Glomerular endothelial cell (primary cell): ENCODE measurements around the gene THAP4. TPM values are rescaled to one million over a fixed set of nuclear protein-coding genes. Genes with fewer than 3 reads are reported as not detected.

Experiments
- DNase-seq: peaks from one replicate; pipeline ENCODE4 v3.0.0-alpha.2; 2011; ENCODE audit warnings: low read depth, low spot score; ENCODE audit errors: extremely low read depth
- total RNA-seq: library from RNA; depleted of rRNA; stranded (reverse); fragments of >200 nt; gene quantifications from 2 replicates; pipeline ENCODE4 v1.2.3, GENCODE V29; 2015

The THAP4 gene, protein sequence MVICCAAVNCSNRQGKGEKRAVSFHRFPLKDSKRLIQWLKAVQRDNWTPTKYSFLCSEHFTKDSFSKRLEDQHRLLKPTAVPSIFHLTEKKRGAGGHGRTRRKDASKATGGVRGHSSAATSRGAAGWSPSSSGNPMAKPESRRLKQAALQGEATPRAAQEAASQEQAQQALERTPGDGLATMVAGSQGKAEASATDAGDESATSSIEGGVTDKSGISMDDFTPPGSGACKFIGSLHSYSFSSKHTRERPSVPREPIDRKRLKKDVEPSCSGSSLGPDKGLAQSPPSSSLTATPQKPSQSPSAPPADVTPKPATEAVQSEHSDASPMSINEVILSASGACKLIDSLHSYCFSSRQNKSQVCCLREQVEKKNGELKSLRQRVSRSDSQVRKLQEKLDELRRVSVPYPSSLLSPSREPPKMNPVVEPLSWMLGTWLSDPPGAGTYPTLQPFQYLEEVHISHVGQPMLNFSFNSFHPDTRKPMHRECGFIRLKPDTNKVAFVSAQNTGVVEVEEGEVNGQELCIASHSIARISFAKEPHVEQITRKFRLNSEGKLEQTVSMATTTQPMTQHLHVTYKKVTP
- total RNA-seq = 46.7 and 50.9 TPM in 2 replicates

DNA sequence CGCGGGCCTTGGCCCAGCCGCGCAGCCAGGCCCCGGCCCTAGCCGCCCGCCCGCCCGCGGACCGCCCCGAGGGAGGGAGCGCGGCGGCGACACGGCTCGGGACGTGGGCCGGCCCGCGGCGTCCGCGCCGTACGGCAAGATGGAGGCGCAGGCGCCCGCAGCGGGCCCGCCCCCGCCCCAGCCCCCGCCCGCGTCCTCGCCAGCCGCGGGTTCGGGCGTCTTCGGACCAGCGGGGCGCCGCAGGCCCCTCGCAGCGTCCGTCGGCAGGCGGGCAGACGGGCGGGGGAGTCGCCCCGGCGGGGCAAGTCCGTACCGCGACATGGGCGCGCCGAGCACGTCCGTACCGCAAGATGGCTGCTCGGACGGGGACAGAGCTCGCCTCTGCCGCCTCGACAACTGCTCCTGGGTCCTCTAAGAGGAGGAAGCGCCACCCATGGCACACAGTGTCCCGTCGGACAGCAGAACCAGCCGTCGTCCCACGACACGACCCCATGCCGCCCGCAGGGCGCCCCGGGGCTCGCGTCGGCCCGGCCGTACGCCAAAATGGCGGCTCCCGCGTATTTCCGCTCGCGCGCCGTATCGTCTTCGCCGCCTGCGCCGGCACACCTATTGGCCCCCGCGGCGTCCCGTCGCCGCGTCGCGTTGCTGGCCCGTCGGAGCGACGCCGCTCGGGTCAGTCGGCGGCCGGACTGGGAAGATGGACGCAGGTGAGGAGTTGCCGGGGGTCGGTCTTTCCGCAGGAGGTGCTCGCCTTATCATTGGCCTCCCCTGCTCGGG lies at the start of gene THAP4, which contains the start of gene ATG4B:
THAP4 (minus strand) TSS at position 141 of the 777 bp plus-strand sequence. CDS start 141 bp downstream, outside the sequence.
ATG4B (plus strand) TSS at position 676 of the 777 bp plus-strand sequence; CDS start at position 698, 22 bp downstream.
- no peak for DNase-seq

DNA sequence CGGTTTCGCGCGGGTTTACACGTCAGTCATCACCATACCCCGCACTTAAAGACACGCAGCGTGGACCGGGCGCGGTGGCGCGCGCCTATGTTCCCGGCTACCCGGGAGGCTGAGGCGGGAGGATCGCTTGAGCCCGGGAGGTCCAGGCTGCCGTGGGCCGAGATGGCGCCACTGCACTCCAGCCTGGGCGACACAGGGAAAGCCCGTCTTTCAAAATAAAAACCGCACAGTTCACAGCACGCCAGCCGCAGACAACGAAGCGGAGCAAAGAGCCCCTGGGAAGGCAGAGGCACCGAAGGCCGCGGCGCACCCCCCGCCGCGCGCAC lies 49.3 kb upstream of the THAP4 start:
- DNase-seq = no peak

DNA sequence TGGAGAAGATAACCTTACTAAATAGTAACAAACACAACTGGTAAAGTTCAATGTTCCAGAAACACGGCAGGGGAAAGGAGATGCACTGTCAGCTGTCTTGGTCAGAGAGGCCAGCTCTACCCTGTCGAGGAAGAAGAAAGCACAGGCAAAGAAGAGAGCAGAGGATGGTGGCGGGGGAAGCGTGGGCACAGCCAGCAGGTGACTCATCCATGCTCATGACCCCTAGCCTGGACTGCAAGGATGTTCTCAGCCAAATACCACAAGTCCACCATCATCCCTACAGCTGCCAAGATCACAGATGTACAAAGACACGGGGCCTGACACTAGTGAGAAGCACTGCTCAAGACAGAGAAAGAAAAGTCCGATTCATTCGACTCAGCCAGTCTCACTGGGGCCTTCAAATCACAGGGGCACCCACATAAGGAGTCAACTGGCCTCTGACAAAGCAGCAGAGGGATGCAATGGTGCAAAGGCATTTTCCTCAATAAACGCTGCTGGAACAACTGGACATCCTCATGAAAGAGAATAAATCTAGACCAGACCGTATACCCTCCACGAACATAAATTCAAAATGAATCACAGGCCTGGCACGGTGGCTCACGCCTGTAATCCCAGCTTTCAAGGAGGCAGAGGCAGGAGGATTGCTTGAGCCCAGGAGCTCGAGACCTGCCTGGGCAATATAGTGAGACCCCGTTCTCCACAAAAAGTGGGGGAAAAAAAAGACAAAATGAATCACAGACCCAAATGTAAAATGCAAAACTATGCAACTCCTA lies 44.1 kb upstream of the THAP4 start:
- no peak for DNase-seq

DNA sequence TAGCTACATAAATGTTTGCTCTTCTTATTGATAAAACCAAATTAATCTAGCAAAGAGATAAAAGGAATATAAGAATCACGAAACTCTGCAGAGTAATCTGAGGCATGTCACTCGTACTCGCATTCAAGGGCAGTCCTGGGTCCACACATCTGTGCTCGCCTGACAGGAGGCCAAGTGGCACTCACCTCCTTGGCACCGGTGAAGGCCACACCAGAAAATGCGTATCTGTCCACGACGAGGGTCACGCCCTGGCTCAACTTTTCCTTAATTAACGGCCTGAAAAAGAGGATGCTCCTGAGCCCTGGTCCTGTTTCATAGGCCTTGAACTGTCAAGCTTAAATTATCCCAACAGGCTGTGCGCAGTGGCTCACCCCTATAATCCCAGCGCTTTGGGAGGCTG lies 43.1 kb upstream of the THAP4 start:
- no peak for DNase-seq

DNA sequence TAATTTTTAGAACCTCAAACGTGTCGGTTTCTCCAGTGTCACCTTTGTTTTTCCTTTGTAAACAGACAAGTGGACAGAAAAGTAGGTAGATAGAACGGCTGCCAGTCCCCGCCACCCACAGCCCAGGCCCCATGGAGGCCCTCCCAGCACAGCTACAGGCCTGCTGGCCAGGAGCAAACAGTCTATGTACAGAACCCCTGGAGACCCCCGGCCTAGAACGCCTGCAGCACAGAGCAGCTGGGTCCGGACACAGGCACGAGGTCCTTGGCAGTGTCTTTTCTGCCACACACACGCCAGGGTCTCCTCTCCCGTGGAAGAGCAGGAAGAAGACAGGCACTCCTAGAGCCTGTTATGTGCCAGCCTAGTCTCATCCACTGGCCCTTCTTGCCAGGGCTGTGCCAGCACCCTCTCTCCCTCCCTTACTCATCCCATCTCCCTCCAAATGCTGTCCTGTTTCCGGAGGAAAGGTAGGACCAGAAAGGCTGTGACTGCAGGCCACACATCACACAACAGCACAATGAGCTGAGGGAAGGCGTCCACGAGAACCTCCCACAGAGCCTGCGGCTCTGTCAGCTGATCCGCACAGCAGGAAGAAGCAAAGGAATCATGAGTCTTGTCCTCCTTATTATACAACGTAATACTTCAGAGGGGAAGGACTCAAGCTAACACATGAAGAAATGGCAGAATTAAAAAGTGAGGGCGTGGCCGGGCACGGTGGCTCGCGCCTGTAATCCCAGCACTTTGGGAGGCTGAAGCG lies 42.0 kb upstream of the THAP4 start:
- no peak for DNase-seq

DNA sequence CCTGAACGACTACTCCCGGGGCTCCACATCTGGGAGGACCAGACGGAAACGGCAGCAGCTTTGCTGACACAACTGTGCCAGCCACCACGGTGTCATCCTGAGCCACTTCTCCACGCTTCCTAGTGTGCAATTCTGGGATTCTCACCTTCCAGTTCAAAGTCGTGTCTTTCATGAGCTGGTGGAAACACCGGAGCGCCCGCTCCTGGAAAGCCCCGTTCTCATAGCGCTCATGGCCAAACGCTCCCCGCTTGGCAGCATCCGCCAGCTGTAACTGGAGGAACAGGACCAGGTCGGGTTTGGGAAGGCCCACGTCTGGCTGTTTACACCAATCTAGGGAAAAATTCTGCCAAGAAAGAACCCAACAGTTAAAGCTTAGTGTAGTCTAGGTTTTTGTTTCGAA lies 41.3 kb upstream of the THAP4 start:
- no peak for DNase-seq

DNA sequence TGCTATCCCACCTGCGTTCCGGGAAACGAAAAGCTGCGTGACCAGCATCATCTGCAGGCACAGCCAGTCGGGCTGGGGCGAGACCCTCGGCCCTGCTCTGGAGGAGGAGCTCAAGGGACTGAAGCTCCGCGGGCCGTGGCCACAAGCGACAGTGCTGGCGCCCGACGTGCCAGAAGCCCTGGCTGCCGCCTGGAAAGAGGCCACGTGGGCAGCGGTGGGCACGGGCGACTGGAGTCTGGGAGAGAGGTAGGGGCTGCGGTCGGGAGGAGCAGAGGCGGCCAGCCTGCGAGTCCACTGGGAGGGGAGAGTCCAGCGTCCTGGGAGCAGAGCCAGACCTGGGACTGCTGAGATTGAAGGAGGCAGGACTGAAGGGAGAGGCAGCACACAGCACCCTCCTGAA lies 40.4 kb upstream of the THAP4 start:
- DNase-seq = no peak

DNA sequence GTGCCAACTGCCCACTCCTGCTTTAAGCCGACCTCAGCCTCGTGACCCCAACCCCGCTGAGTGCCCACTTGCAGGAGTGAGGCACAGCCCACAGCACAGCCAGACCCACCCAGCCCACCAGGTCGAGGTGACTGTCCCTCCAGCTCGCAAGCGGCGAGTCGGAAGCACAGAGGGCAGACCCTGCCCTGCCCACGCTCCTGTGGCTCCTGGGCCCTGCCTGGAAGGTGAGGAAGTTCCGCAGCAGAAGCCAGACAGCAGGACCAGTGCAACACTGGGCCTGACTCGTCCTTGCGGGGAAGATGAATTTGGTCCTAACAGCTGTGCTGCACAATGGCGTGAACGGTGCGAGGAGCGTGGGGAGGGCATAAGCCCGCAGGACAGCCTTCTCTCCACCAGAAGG lies 39.7 kb upstream of the THAP4 start:
- DNase-seq = no peak

DNA sequence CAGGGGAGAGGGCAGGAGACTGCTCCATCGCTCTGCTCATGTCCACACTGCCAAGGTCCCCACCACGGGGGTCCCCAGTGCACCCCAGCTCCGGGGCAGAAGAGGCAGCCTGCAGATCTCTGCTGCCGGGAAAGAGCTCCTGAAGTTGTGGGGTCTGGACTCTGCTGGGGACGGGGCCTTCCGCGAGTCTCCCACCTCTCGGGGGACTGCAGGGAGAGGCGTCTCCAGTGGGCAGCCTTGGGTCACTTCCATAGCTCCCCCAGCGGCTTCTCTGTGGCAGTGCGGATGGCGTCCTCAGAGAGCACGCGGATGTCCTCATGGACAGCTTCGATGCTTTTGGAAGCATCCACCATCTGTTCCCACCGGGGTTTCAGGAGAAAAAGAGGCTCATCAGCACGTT lies 38.9 kb upstream of the THAP4 start:
- no peak for DNase-seq

DNA sequence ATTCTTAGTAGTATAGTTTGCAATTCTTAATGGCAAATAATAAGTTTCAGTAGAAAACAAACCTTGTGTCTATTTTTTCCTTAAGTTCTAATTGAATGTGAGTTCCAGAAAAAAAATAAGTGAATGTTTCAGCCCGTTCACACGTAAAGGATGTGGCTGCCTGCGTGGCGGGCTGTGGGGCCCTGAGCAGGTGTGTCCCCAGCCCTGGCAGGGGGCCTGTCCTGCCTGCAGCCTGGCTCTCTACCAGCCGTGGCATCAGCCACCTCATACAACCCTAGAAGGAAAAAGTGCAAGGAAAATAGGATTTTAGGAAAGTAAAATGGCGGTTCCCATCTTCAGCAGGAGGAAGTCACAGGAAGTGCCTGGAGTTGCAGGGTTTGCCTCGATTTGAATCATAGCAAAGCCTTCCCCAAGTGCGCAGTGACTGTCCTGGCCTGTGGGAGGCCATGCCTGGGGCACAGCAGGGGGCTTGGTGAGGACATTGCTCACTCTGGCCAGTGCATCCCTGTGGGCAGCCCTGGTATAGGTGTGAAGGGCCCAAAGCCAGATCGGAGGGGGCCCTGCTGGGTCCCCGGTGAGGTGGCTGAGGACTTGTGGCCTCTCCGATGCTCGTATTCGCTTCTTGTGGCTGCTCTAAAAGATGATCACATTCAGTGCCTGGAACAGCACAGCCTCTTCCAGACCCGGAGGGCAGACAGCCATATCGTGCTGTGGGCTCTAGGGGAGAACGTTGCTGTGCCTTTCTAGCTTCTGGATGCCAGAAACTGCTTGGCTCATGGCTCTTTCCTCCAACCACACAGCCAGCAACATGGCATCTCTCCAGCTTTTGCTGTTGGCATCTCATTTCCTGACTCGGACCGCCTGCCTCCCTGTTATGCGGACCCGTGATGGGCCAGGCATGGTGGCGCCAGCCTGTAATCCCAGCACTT lies 37.1 kb upstream of the THAP4 start:
- no peak for DNase-seq

DNA sequence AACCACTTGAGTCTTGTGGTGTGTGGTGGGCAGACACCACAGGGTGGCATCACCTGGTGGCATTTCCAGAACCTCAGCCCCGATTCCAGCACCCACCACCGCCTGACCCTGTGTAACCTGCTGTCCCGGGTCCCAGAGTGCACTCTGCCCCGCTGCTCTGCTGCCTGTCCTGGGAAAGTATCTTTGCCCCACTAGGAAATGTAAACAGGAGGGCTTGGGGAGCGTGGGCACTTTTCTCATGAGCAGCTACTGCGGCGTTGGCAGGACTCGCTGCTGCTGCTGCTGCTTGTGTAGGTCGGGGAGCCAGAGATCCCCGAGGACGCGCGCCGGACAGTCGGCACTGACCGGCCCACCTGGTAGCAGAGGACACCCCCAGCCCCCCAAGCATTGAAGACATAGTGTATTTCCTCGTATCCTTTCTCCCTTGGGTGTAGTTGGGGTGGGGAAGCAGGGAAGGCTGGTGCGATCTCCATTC lies 36.3 kb upstream of the THAP4 start:
- DNase-seq = no peak

DNA sequence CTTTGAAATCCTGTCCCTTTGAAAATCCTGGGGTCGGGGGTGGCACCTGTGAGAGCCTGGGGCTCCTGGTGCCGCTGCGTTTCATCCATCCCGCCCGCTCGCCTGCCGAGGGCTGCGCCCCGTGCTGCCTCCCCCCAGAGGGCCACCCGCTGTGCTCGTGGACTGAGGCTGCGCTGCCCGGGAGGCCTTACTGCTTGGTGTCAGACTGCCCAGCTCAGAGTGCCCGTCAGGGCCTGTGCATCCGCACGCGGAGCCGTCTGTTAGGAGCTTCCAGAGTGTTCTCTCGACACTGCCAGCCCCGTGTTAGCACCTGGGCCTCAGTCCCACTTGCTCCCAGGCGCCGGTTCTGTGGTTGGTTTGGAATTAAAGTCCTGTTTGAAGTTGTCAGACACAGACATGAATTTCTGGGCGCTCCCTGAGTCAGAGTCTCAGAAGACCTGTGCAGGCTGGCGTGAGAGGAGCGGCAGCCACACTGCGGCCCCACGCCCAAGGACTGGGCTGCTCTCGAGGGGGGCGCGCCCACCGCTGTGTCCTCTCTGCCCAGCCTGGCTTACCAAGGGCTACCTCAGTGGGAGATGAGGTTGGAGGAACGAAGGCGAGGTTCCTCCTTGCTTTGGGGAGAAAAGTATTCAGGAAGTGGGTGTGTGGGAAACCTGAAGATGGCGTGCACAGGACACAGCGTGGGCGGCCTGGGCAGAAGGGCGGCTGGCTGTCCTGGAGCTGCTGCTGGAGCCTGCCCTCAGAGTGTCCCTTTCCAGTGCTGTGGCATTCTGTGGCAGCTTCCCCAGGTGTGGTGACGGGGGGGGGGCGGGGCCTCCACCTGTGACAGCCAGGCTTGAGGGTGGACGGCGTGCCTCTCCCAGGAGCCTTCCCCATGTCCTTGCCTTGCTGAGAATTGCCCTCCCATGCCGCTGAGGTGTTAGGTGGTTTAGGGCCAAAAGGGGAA lies 35.6 kb upstream of the THAP4 start:
- DNase-seq = no peak

DNA sequence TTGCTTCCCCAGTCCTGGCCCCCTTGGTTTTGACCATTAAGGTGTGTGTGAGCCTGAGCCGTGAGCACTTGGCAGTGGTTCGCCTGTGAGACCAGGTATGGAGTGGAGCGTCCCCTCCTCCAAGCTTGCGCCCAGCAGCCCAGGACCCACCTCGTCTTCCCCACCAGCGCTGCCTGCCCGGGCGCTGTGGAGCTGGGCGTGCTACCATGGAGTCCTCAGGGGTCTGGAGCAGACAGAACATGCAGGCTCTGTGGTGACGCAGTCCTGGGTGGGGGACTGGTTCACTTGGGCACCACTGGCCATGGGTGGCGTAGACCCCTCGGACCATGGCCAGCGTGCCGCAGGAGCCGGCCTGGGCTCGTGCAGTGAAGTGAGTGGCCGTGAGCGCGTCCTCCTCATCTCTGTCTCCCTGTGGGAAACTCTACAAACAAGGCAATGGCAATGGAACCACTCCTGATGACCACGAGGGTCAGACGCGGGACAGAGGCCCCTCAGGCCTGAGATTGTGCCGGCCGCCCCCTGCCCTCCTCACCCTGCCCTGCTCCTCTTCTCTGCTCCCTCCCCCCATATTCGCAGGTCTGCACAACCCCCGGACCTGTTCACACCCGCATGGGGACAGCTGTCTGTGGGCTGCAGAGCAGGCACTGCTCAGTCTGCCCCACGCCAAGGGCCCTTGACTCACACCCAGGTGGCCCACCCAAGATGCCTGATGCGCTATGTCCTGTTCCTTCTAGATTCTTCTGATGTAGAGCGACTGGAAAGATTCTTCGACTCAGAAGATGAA lies 34.7 kb upstream of the THAP4 start:
- no peak for DNase-seq

DNA sequence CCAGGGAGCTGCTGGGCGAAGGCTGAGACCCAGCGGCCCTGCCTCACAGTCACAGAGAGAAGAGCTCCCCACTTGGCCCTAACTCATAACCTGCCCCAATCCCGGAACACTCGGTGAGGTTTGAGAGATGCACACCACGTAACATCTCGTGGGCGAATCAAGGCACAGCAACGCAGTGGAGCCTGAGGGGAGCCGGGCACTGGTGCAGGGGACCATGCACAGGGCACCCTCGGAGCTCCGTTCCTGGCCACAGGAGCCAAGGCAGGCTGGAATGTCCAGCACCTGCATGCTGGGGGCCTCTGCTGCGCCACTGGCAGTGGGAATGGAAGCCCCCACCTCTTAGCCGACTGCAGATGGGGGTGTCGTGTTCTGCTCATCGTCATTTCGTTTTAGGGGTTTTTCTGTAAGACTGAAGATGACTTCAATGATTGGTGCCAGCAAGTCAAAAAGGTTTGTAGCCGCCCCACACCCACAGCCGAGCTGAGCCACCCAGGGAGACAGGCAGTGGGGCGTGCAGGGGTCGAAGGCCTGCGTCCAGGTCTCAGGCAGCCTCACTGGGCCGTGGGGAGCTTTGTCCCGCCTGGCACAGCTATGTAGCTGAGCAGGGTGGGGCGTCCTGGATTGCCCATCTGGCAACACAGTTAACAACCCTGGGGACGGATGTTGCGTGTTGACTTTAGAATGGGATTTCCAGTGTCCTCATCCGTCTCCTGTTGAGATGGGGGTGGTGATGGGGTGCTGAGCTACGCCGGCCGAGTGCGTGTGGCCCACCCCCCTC lies 33.6 kb upstream of the THAP4 start:
- no peak for DNase-seq

DNA sequence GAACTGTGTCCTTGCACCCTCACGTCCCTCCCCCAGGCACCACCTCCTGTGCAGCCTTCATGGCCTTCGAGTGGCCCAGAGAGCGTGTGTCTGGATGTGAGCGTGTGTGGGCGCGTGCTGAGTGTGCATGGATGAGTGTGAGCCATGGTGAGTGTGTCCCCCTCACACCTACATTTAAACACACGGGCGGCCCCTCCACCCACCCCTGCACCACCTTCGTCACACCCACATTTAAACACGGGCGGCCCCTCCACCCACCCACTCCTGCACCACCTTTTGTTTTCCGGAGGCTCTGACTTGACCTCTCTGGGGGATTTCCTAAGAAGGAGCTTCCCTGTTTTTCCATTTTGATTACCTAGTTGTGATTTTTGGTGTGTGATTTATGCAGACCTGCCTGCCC lies 31.9 kb upstream of the THAP4 start:
- DNase-seq = no peak

DNA sequence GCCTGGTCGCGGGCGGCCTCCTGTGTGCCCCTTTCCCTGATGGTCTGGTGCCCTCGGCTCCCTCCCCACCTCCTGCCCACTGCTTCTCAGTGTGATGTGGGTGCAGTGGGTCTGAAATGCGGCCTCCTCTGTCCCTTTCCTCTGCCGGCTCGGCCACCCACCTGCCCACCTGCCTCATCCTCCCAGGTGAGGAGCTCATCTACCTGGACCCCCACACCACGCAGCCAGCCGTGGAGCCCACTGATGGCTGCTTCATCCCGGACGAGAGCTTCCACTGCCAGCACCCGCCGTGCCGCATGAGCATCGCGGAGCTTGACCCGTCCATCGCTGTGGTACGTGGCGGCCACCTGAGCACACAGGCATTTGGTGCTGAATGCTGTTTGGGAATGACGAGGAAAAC lies 31.4 kb upstream of the THAP4 start:
- no peak for DNase-seq
